ENCODE results near the gene DPPA4. TPM values are rescaled to one million over a fixed set of nuclear protein-coding genes. Genes with fewer than 3 reads are reported as not detected.
A peak's percentile ranks its signal among the peaks of the same experiment; 100 is the strongest.

DPPA4 gene
- total RNA-seq, 1 donor from 2014 or later = 83.0 TPM

- no peak overlapping the region for H3K4me3 Mint-ChIP-seq (ENCODE audit: unreplicated experiment)
Measured at GRCh38 chr3:109356442-109357155, 19.3 kb upstream of the DPPA4 start.

GRCh38 chr3:109355625-109356441, 18.5 kb upstream of the DPPA4 start:
- no peaks in the 10 kb centered on the region for H3K27me3 Mint-ChIP-seq (ENCODE audit: low read depth, unreplicated experiment)
- Histone ChIP-seq H3K4me3 (ENCODE audit: insufficient read depth, low read depth, low read length) (no peak overlapping the region), H3K9me3 (ENCODE audit: insufficient read depth, low read depth, low read length) (no peaks in the 10 kb centered on the region), H3K79me2 (ENCODE audit: insufficient read depth, low read length) (no peaks in the 10 kb centered on the region), H3K36me3 (ENCODE audit: insufficient read depth, low read length) (no peaks in the 10 kb centered on the region), H3K27ac (ENCODE audit: low read depth, low read length) (no peak overlapping the region), H3K4me1 (ENCODE audit: insufficient read depth, low read length) (no peaks in the 10 kb centered on the region), H4K20me1 (ENCODE audit: insufficient read depth, low read length) (no peaks in the 10 kb centered on the region), H3K4me2 (ENCODE audit: low read length) (peak overlapping the region; percentile 21), H3K9ac (ENCODE audit: low read length) (no peak overlapping the region), H3K27me3 (ENCODE audit: insufficient read depth, low read length) (no peaks in the 10 kb centered on the region), H2AFZ (ENCODE audit: low read depth, low read length) (peak overlapping the region; percentile 64)
- DNase-seq (ENCODE audit: low read depth) (no peak), FAIRE-seq (no peak)
- H3K4me1 Mint-ChIP-seq (ENCODE audit: low read depth, unreplicated experiment) = peaks cover 14% of the 10 kb centered on the region
- peak overlapping the region; percentile 41 for H3K4me3 Mint-ChIP-seq (ENCODE audit: unreplicated experiment)
- TF ChIP-seq EZH2 (IDR thresholded peaks at IDR 0.05; ENCODE audit: insufficient read depth, low read length) = no peak
- no peak for TF ChIP-seq CTCF (IDR thresholded peaks at IDR 0.05; ENCODE audit: insufficient read depth, low read depth, low read length)
- no peaks in the 10 kb centered on the region for H3K9me3 Mint-ChIP-seq (ENCODE audit: unreplicated experiment)
- H3K36me3 Mint-ChIP-seq (ENCODE audit: low read depth, unreplicated experiment) = no peaks in the 10 kb centered on the region
- H3K27ac Mint-ChIP-seq (ENCODE audit: unreplicated experiment) = peak overlapping the region; percentile 2

More at GRCh38 chr3:109356442-109357155, 19.3 kb upstream of the DPPA4 start:
- DNase-seq (ENCODE audit: low read depth) (no peak), FAIRE-seq (no peak)
- no peaks in the 10 kb centered on the region for H3K4me1 ChIP-seq (ENCODE audit: insufficient read depth, low read length)
- H2AFZ ChIP-seq (ENCODE audit: low read depth, low read length) = no peak overlapping the region
- H3K36me3 ChIP-seq (ENCODE audit: insufficient read depth, low read length) = no peaks in the 10 kb centered on the region
- no peaks in the 10 kb centered on the region for H3K9me3 ChIP-seq (ENCODE audit: insufficient read depth, low read depth, low read length)
- Mint-ChIP-seq H3K9me3 (ENCODE audit: unreplicated experiment) (no peaks in the 10 kb centered on the region), H3K27ac (ENCODE audit: unreplicated experiment) (no peak overlapping the region), H3K36me3 (ENCODE audit: low read depth, unreplicated experiment) (no peaks in the 10 kb centered on the region), H3K27me3 (ENCODE audit: low read depth, unreplicated experiment) (no peaks in the 10 kb centered on the region), H3K4me1 (ENCODE audit: low read depth, unreplicated experiment) (peaks cover 14% of the 10 kb centered on the region)
- H3K27ac ChIP-seq (ENCODE audit: low read depth, low read length) = no peak overlapping the region
- no peaks in the 10 kb centered on the region for H4K20me1 ChIP-seq (ENCODE audit: insufficient read depth, low read length)
- H3K4me3 ChIP-seq (ENCODE audit: insufficient read depth, low read depth, low read length) = no peak overlapping the region
- H3K9ac ChIP-seq (ENCODE audit: low read length) = no peak overlapping the region
- no peaks in the 10 kb centered on the region for H3K27me3 ChIP-seq (ENCODE audit: insufficient read depth, low read length)
- TF ChIP-seq EZH2 (IDR thresholded peaks at IDR 0.05; ENCODE audit: insufficient read depth, low read length) (no peak), CTCF (IDR thresholded peaks at IDR 0.05; ENCODE audit: insufficient read depth, low read depth, low read length) (no peak)
- H3K4me2 ChIP-seq (ENCODE audit: low read length) = no peak overlapping the region
- no peaks in the 10 kb centered on the region for H3K79me2 ChIP-seq (ENCODE audit: insufficient read depth, low read length)

Measured in astrocyte (in vitro differentiated cells and primary cell).